Left lung (tissue), 10 donors: ENCODE results near the gene ASTN2. TPM values are rescaled to one million over a fixed set of nuclear protein-coding genes. Genes with fewer than 3 reads are reported as not detected.

ENCODE experiments used
- ATAC-seq: fragments of 200-7000 bp; cut with Tn5 transposase; one replicate; pipeline ENCODE4 v1.9.1; 2020; ENCODE audit warnings: moderate library complexity
- DNase-seq, 4 donors: peaks; one replicate each; pipeline ENCODE4 v3.0.0-alpha.2; 2013 to 2020
- H3K27ac ChIP-seq, 2 donors: fragments of 200-600 bp; sonication (generic) in 1 of 2; one replicate each; pipeline versions ENCODE4 v1.5.0 to v1.8.0; 2020 to 2021
- H3K27me3 ChIP-seq, 2 donors: fragments of 200-600 bp; sonication (generic) in 1 of 2; one replicate each; pipeline versions ENCODE4 v1.5.0 to v1.8.0; 2020 to 2021
- H3K36me3 ChIP-seq, 2 donors: fragments of 200-600 bp; sonication (generic) in 1 of 2; one replicate each; pipeline versions ENCODE4 v1.5.0 to v1.8.0; 2020 to 2021
- H3K4me1 ChIP-seq, 2 donors: fragments of 200-600 bp; one replicate each; pipeline ENCODE4 v1.8.0; 2021
- H3K4me3 ChIP-seq, 2 donors: fragments of 200-600 bp; sonication (generic) in 1 of 2; one replicate each; pipeline versions ENCODE4 v1.5.0 to v1.8.0; 2020 to 2021; ENCODE audit warnings: mild to moderate bottlenecking in 1 of 2
- H3K9me3 ChIP-seq, 2 donors: fragments of 200-600 bp; sonication (generic) in 1 of 2; one replicate each; pipeline versions ENCODE4 v1.5.0 to v1.8.0; 2020 to 2021
- CTCF ChIP-seq, 2 donors: fragments of 200-600 bp; sonication (generic) in 1 of 2; IDR thresholded peaks; one replicate each; pipeline versions ENCODE4 v1.5.0 to v1.8.0; 2021; ENCODE audit warnings: antibody characterized with exemption in 2 of 2
- intact Hi-C, 2 donors: fragments of 100-400 bp; cut with DNase I; formaldehyde crosslinking; loops; one replicate each; pipeline versions ENCODE4 v1.11.2 to v1.14.2; 2022
- polyA plus RNA-seq, 6 donors: library from polyadenylated mRNA; unstranded; fragments of 120-200 nt; gene quantifications; one replicate each; pipeline ENCODE4 v1.2.1, GENCODE V29; 2013; ENCODE audit not compliant: insufficient read length in 6 of 6
- total RNA-seq, 2 donors: library from RNA; stranded (reverse); fragmentation: NEBNext Ultra II Directional; extraction: Animal tissue kit (Norgen Biotek cat#: 25700); gene quantifications; one replicate each; pipeline ENCODE4 v1.2.1, GENCODE V29; 2021
- donor health status: DM: no; HTN: yes; CAD: no.
- donor health status: DM: no; HTN: no; CAD: no.

Gene ASTN2
- total and polyA plus RNA-seq, 8 donors, result 3.1 to 5.5 (median 4.5) TPM

- no peaks in the 10 kb centered on the region for H3K36me3 ChIP-seq
These were observed 875.3 kb downstream of the ASTN2 start for GRCh38 chr9:116539549-116539948.

GRCh38 chr9:116525611-116526010 is 889.2 kb downstream of the ASTN2 start:
- no peak for TF ChIP-seq CTCF (IDR thresholded peaks at IDR 0.05)
- Histone ChIP-seq H3K4me1 (no peaks in the 10 kb centered on the region), H3K9me3 (peaks cover 0 to 3% of the 10 kb centered on the region in 2 donors), H3K27ac (no peak overlapping the region), H3K36me3 (no peaks in the 10 kb centered on the region), H3K27me3 (no peaks in the 10 kb centered on the region), H3K4me3 (no peak overlapping the region)
- ATAC-seq (no peak), DNase-seq (no peak)
- intact Hi-C loops, result no loop called here

More at GRCh38 chr9:116539549-116539948, 875.3 kb downstream of the ASTN2 start:
- ATAC-seq, result no peak
- Histone ChIP-seq H3K4me1 (no peaks in the 10 kb centered on the region), H3K27me3 (no peaks in the 10 kb centered on the region), H3K9me3 (peaks cover 0 to 5% of the 10 kb centered on the region in 2 donors), H3K27ac (no peak overlapping the region), H3K4me3 (no peak overlapping the region)
- no peak for DNase-seq
- intact Hi-C loops, result no loop called here
- no peak for TF ChIP-seq CTCF (IDR thresholded peaks at IDR 0.05)

- ATAC-seq, result no peak
- no peak overlapping the region for H3K4me3 ChIP-seq
- intact Hi-C loops, result no loop called here
These were observed 889.9 kb downstream of the ASTN2 start for GRCh38 chr9:116524778-116525470.

GRCh38 chr9:116520218-116520617 is 894.6 kb downstream of the ASTN2 start:
- H3K9me3 ChIP-seq, result peaks cover 0 to 19% of the 10 kb centered on the region in 2 donors
- ATAC-seq (no peak), DNase-seq (no peak)
- no peaks in the 10 kb centered on the region for H3K4me1 ChIP-seq
- no peaks in the 10 kb centered on the region for H3K36me3 ChIP-seq
- H3K27ac ChIP-seq, result no peak overlapping the region
- H3K4me3 ChIP-seq, result no peak overlapping the region
- no peak for TF ChIP-seq CTCF (IDR thresholded peaks at IDR 0.05)
- intact Hi-C loops, result no loop called here
- H3K27me3 ChIP-seq, result no peaks in the 10 kb centered on the region

More at GRCh38 chr9:116524778-116525470, 889.9 kb downstream of the ASTN2 start:
- Histone ChIP-seq H3K27me3 (no peaks in the 10 kb centered on the region), H3K9me3 (peaks cover 0 to 8% of the 10 kb centered on the region in 2 donors), H3K4me1 (no peaks in the 10 kb centered on the region), H3K36me3 (no peaks in the 10 kb centered on the region), H3K27ac (no peak overlapping the region)
- TF ChIP-seq CTCF (IDR thresholded peaks at IDR 0.05), result no peak
- no peak for DNase-seq

GRCh38 chr9:116516456-116516855 is 898.4 kb downstream of the ASTN2 start:
- H3K27me3 ChIP-seq, result no peaks in the 10 kb centered on the region
- no peaks in the 10 kb centered on the region for H3K36me3 ChIP-seq
- peaks cover 0 to 26% of the 10 kb centered on the region in 2 donors for H3K9me3 ChIP-seq
- no peak overlapping the region for H3K4me3 ChIP-seq
- H3K27ac ChIP-seq, result no peak overlapping the region
- no peak for ATAC-seq
- no peaks in the 10 kb centered on the region for H3K4me1 ChIP-seq
- DNase-seq, result no peak
- TF ChIP-seq CTCF (IDR thresholded peaks at IDR 0.05), result no peak
- intact Hi-C loops, result no loop called here
